ENCODE data around the gene UGGT2. TPM values are rescaled to one million over a fixed set of nuclear protein-coding genes. Genes with fewer than 3 reads are reported as not detected.

UGGT2 gene
- total and polyA plus RNA-seq, 9 of the 15 experiments (the other 6 are each of a cell fraction or from before 2014, with no cell fraction given): 3.5 to 24.5 (median 18.3) TPM

DNA sequence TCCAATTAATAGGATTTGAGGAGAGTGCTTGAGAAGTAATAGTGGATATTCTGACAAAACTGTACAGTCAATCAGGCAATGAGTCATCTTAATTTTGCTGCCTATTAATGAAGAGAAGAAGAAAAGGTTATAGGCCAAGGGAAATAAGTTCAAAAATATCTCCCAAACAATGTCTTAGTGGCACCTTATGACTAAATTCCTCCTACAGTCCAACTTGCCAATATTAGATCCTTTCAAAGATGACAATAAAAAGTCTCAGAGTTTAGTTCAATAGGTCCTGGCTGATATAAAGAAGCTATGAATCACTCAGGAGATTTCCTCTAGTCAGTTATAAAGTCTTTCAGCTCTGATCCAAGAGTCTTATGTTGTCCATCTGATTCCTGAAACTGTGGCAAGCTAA lies 27.9 kb downstream of the UGGT2 start (continued):
- no peak for TF ChIP-seq HSF4 (CRISPR knock-in tag; IDR thresholded peaks at IDR 0.05; ENCODE audit: borderline replicate concordance)
- no peak for TF ChIP-seq HDAC8 (tag; IDR thresholded peaks at IDR 0.05)
- TF ChIP-seq, protein P1, sequence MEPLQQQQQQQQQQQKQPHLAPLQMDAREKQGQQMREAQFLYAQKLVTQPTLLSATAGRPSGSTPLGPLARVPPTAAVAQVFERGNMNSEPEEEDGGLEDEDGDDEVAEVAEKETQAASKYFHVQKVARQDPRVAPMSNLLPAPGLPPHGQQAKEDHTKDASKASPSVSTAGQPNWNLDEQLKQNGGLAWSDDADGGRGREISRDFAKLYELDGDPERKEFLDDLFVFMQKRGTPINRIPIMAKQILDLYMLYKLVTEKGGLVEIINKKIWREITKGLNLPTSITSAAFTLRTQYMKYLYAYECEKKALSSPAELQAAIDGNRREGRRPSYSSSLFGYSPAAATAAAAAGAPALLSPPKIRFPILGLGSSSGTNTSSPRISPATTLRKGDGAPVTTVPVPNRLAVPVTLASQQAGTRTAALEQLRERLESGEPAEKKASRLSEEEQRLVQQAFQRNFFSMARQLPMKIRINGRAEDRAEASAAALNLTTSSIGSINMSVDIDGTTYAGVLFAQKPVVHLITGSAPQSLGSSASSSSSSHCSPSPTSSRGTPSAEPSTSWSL (CRISPR knock-in tag; IDR thresholded peaks at IDR 0.05; ENCODE audit: borderline replicate concordance): no peak
- TF ChIP-seq, protein P2, sequence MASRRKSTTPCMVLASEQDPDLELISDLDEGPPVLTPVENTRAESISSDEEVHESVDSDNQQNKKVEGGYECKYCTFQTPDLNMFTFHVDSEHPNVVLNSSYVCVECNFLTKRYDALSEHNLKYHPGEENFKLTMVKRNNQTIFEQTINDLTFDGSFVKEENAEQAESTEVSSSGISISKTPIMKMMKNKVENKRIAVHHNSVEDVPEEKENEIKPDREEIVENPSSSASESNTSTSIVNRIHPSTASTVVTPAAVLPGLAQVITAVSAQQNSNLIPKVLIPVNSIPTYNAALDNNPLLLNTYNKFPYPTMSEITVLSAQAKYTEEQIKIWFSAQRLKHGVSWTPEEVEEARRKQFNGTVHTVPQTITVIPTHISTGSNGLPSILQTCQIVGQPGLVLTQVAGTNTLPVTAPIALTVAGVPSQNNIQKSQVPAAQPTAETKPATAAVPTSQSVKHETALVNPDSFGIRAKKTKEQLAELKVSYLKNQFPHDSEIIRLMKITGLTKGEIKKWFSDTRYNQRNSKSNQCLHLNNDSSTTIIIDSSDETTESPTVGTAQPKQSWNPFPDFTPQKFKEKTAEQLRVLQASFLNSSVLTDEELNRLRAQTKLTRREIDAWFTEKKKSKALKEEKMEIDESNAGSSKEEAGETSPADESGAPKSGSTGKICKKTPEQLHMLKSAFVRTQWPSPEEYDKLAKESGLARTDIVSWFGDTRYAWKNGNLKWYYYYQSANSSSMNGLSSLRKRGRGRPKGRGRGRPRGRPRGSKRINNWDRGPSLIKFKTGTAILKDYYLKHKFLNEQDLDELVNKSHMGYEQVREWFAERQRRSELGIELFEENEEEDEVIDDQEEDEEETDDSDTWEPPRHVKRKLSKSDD (conservative IDR thresholded peaks at IDR 0.05; ENCODE audit: low read length): no peak
- TF ChIP-seq ATF1 (CRISPR knock-in tag; IDR thresholded peaks at IDR 0.05): no peak
- TF ChIP-seq ATF1 (tag; IDR thresholded peaks at IDR 0.05): no peak
- TF ChIP-seq MCM2 (IDR thresholded peaks at IDR 0.05; ENCODE audit: low read depth): no peak
- TF ChIP-seq COPS2 (conservative IDR thresholded peaks at IDR 0.05): no peak
